B cell (primary cell): ENCODE results near the gene NIBAN1. TPM values are rescaled to one million over a fixed set of nuclear protein-coding genes. Genes with fewer than 3 reads are reported as not detected.

ENCODE experiments used
- ATAC-seq: fragments of 200-7000 bp; cut with Tn5 transposase; one replicate; pipeline ENCODE4 v1.10.0; 2021; ENCODE audit warnings: low read depth, mild to moderate bottlenecking, moderate number of reproducible peaks, moderate library complexity
- CTCF ChIA-PET: fragments of 350-600 bp; sonication (Branson Sonifier 250); formaldehyde crosslinking; loops from one replicate; lab custom pipeline; 2021; ENCODE audit warnings: antibody characterized with exemption, inconsistent platforms; lab: Charles Lee
- POLR2A ChIA-PET: fragments of 350-600 bp; sonication (Branson Sonifier 250); formaldehyde crosslinking; loops from one replicate; lab custom pipeline; 2021; ENCODE audit warnings: antibody characterized with exemption; lab: Charles Lee
- DNase-seq: peaks from one replicate; pipeline ENCODE4 v3.0.0; 2013
- H2AFZ ChIP-seq: 2 replicates; pipeline ENCODE4 v1.6.1; 2012; ENCODE audit warnings: mild to moderate bottlenecking, low read depth, low read length; ENCODE audit not compliant: insufficient read depth, poor library complexity, severe bottlenecking
- H3K27ac ChIP-seq, 2 donors: 1 replicate in 1 of 2; 2 replicates in 1 of 2; pipeline ENCODE4 v1.5.1; 2012 to 2013; ENCODE audit warnings: low read length in 2 of 2, mild to moderate bottlenecking in 2 of 2, moderate library complexity in 1 of 2
- H3K27me3 ChIP-seq, 4 experiments: fragments of 200-600 bp in 1 of 4; sonication (generic) in 1 of 4; replicated peaks in 1 of 4; 1 replicate in 2 of 4; 2 replicates in 2 of 4; pipeline versions ENCODE4 v1.6.1 to v1.7.0; 2013 to 2016; ENCODE audit warnings: low read length in 3 of 4, mild to moderate bottlenecking in 2 of 4, mixed read lengths in 1 of 4, moderate library complexity in 1 of 4; ENCODE audit not compliant: insufficient read depth in 4 of 4, control insufficient read depth in 3 of 4; ENCODE audit errors: control extremely low read depth in 1 of 4
- H3K36me3 ChIP-seq, 2 experiments: replicated peaks in 1 of 2; 1 replicate in 1 of 2; 2 replicates in 1 of 2; pipeline versions ENCODE4 v1.6.1 to v1.7.1; 2013; ENCODE audit warnings: low read length in 1 of 2; ENCODE audit not compliant: insufficient read depth in 2 of 2, control insufficient read depth in 1 of 2; ENCODE audit errors: control extremely low read depth in 1 of 2, extremely low read depth in 1 of 2
- H3K4me1 ChIP-seq, 2 donors: fragments of 200-600 bp in 1 of 2; sonication (generic) in 1 of 2; 1 replicate in 1 of 2; 2 replicates in 1 of 2; pipeline versions ENCODE4 v1.5.1 to v1.6.1; 2013 to 2017; ENCODE audit warnings: low read length in 2 of 2; ENCODE audit not compliant: control insufficient read depth in 2 of 2, insufficient read depth in 2 of 2
- H3K4me2 ChIP-seq: replicated peaks from 2 replicates; pipeline ENCODE3; 2012; ENCODE audit warnings: mild to moderate bottlenecking, low read depth, low read length; ENCODE audit not compliant: poor library complexity, severe bottlenecking
- H3K4me3 ChIP-seq, 5 experiments: fragments of 200-600 bp in 1 of 5; sonication (generic) in 1 of 5; 1 replicate in 3 of 5; 2 replicates in 2 of 5; pipeline versions ENCODE4 v1.5.1 to v1.7.0; 2011 to 2016; ENCODE audit warnings: low read length in 4 of 5, mild to moderate bottlenecking in 4 of 5, low read depth in 2 of 5, control low read depth in 1 of 5, moderate library complexity in 1 of 5; ENCODE audit not compliant: insufficient read depth in 1 of 5; ENCODE audit errors: control extremely low read depth in 1 of 5, extremely low read depth in 1 of 5
- H3K79me2 ChIP-seq: fragments of 200-600 bp; sonication (generic); one replicate; pipeline ENCODE4 v1.6.0; 2016; ENCODE audit warnings: low read length; ENCODE audit not compliant: control insufficient read depth, insufficient read depth
- H3K9ac ChIP-seq: fragments of 200-600 bp; sonication (generic); 2 replicates; pipeline ENCODE4 v1.6.1; 2017; ENCODE audit warnings: mild to moderate bottlenecking, low read length, moderate library complexity
- H3K9me3 ChIP-seq, 3 donors: one replicate each; pipeline versions ENCODE4 v1.6.1 to v1.7.1; 2013; ENCODE audit warnings: low read length in 2 of 3; ENCODE audit not compliant: control insufficient read depth in 2 of 3, insufficient read depth in 1 of 3; ENCODE audit errors: control extremely low read depth in 1 of 3
- H4K20me1 ChIP-seq: 2 replicates; pipeline ENCODE4 v1.6.0; 2012; ENCODE audit warnings: mild to moderate bottlenecking, low read length; ENCODE audit not compliant: insufficient read depth, control insufficient read depth, poor library complexity, severe bottlenecking
- H3K27ac Mint-ChIP-seq: one replicate; pipeline ENCODE4 v1.8.0; 2021; ENCODE audit warnings: mixed read lengths
- H3K27me3 Mint-ChIP-seq: one replicate; pipeline ENCODE4 v1.8.0; 2021; ENCODE audit warnings: mixed read lengths
- H3K4me1 Mint-ChIP-seq: one replicate; pipeline ENCODE4 v1.8.0; 2021; ENCODE audit warnings: mixed read lengths
- H3K4me3 Mint-ChIP-seq: one replicate; pipeline ENCODE4 v1.8.0; 2021; ENCODE audit warnings: mixed read lengths
- H3K9me3 Mint-ChIP-seq: one replicate; pipeline ENCODE4 v1.8.0; 2022; ENCODE audit warnings: mixed read lengths; ENCODE audit not compliant: insufficient read depth
- EZH2 ChIP-seq: IDR thresholded peaks from 2 replicates; pipeline ENCODE4 v1.6.1; 2012; ENCODE audit warnings: borderline replicate concordance, low read depth, mild to moderate bottlenecking, moderate library complexity, low read length; ENCODE audit not compliant: insufficient read depth, poor library complexity, severe bottlenecking
- WGBS: methylation state at CpG from one replicate; pipeline ENCODE4 v1.1.5; 2013; ENCODE audit warnings: missing lambda C conversion rate; ENCODE audit not compliant: insufficient coverage; 5-methylcytosine and 5-hydroxymethylcytosine counted together
- intact Hi-C: fragments of 100-400 bp; cut with micrococcal nuclease; formaldehyde crosslinking; loops from one replicate; pipeline ENCODE4 v1.10.0; 2022
- polyA plus RNA-seq: library from polyadenylated mRNA; depleted of rRNA; stranded (reverse); fragments of >200 nt; gene quantifications from 2 replicates; pipeline ENCODE4 v1.2.3, GENCODE V29; 2012
- total RNA-seq, 2 donors: library from RNA; stranded (reverse); fragments of 120-200 nt in 1 of 2; gene quantifications; 1 replicate in 1 of 2; 2 replicates in 1 of 2; pipeline versions ENCODE4 v1.2.3 to v1.2.4, GENCODE V29; 2013 to 2022
- TF ChIP-seq, protein P1 (sequence below): fragments of 200-600 bp; IDR thresholded peaks from one replicate; pipeline ENCODE4 v1.8.0; 2022; ENCODE audit warnings: antibody characterized with exemption, mild to moderate bottlenecking

Gene NIBAN1
- total and polyA plus RNA-seq, 2 donors (not counting 1 experiment from before 2014, with no cell fraction given) = 1.2 to 13.2 TPM

DNA sequence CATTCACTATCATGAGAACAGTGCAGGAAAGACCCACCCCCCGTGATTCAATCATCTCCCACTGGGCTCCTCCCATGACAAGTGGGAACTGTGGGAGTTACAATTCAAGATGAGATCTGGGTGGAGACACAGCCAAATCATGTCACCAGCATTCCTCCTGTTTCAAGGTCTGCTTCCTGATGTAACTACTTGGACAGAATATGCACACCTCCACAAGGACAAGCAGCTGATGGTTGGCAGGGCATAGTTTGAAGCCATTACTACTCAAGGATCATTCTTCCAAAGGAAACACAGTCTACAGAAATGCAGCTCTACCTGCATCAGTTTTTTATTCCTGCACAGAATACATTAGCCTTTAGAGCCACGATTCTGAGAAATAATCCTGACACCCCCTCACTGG, 42.6 kb upstream of the NIBAN1 start:
- H3K4me1 ChIP-seq = no peaks in the 10 kb centered on the region
- H3K27me3 Mint-ChIP-seq = peaks cover 8% of the 10 kb centered on the region
- no peaks in the 10 kb centered on the region for H3K9me3 ChIP-seq
- POLR2A ChIA-PET = no interaction called here
- H3K4me3 ChIP-seq = no peak overlapping the region
- H3K4me2 ChIP-seq = no peak overlapping the region
- H3K9me3 Mint-ChIP-seq = no peaks in the 10 kb centered on the region
- H3K79me2 ChIP-seq = no peaks in the 10 kb centered on the region
- intact Hi-C loops = no loop called here
- no peaks in the 10 kb centered on the region for H3K27me3 ChIP-seq
- peaks cover 4% of the 10 kb centered on the region for H3K4me1 Mint-ChIP-seq
- no peak overlapping the region for H3K9ac ChIP-seq
- H3K27ac ChIP-seq = no peak overlapping the region
- no peak overlapping the region for H3K4me3 Mint-ChIP-seq
- TF ChIP-seq, protein P1, sequence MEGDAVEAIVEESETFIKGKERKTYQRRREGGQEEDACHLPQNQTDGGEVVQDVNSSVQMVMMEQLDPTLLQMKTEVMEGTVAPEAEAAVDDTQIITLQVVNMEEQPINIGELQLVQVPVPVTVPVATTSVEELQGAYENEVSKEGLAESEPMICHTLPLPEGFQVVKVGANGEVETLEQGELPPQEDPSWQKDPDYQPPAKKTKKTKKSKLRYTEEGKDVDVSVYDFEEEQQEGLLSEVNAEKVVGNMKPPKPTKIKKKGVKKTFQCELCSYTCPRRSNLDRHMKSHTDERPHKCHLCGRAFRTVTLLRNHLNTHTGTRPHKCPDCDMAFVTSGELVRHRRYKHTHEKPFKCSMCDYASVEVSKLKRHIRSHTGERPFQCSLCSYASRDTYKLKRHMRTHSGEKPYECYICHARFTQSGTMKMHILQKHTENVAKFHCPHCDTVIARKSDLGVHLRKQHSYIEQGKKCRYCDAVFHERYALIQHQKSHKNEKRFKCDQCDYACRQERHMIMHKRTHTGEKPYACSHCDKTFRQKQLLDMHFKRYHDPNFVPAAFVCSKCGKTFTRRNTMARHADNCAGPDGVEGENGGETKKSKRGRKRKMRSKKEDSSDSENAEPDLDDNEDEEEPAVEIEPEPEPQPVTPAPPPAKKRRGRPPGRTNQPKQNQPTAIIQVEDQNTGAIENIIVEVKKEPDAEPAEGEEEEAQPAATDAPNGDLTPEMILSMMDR = no peak
- TF ChIP-seq EZH2 = no peak
- no peaks in the 10 kb centered on the region for H3K36me3 ChIP-seq
- no peak for ATAC-seq
- H2AFZ ChIP-seq = no peak overlapping the region
- H3K27ac Mint-ChIP-seq = no peak overlapping the region
- H4K20me1 ChIP-seq = no peaks in the 10 kb centered on the region
- 100% methylated on average over 1 of the region's 2 CpGs for WGBS
- no peak for DNase-seq
- CTCF ChIA-PET = no interaction called here

DNA sequence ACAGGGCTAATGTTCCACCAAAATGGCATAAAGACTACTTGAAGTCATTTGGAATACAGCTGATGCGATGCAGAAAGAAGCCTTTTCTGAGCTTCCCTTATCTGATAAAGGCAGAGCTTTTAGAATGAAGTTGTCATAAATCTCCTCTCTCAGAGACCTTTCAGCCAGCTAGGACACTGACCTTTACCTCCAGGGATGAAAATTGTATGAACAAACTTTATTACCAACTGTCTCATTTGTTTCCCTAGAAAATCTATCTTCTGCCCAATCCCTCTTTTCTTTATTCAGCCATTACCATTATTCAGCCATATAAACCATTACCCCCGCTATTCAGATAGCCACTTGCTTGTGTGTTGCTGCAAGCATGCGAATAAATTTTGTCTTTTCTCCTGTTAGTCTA, 41.3 kb upstream of the NIBAN1 start:
- H2AFZ ChIP-seq = no peak overlapping the region
- intact Hi-C loops = no loop called here
- Mint-ChIP-seq H3K27me3 (peaks cover 8% of the 10 kb centered on the region), H3K27ac (no peak overlapping the region), H3K9me3 (no peaks in the 10 kb centered on the region), H3K4me3 (no peak overlapping the region), H3K4me1 (peaks cover 4% of the 10 kb centered on the region)
- ATAC-seq (no peak), DNase-seq (no peak)
- H3K36me3 ChIP-seq = no peaks in the 10 kb centered on the region
- no peaks in the 10 kb centered on the region for H3K4me1 ChIP-seq
- CTCF ChIA-PET = interaction anchor here (1.3 kb wide), 1 partner anchor 25 kb away, joined by 3 read pairs; no protein-coding TSS in a partner anchor
- H3K27ac ChIP-seq = no peak overlapping the region
- no peaks in the 10 kb centered on the region for H3K27me3 ChIP-seq
- no peaks in the 10 kb centered on the region for H3K79me2 ChIP-seq
- POLR2A ChIA-PET = interaction anchor here (0.6 kb wide), 1 partner anchor 25 kb away, joined by 3 read pairs; no protein-coding TSS in a partner anchor
- H3K9ac ChIP-seq = no peak overlapping the region
- TF ChIP-seq, protein P1 = no peak
- no peak for TF ChIP-seq EZH2
- no peaks in the 10 kb centered on the region for H3K9me3 ChIP-seq
- H3K4me2 ChIP-seq = no peak overlapping the region
- 100% methylated on average over 1 of the region's 3 CpGs for WGBS
- no peaks in the 10 kb centered on the region for H4K20me1 ChIP-seq
- no peak overlapping the region for H3K4me3 ChIP-seq
